Activated naive CD8-positive, alpha-beta T cell (primary cell): ENCODE data around the gene CDH3.
A peak's percentile ranks its signal among the peaks of the same experiment; 100 is the strongest.

Experiments
- H3K27ac Mint-ChIP-seq: one replicate; pipeline ENCODE4 v1.8.0; 2021; ENCODE audit warnings: mixed read lengths
- H3K27me3 Mint-ChIP-seq: one replicate; pipeline ENCODE4 v1.8.0; 2021; ENCODE audit warnings: mixed read lengths
- H3K36me3 Mint-ChIP-seq: one replicate; pipeline ENCODE4 v1.8.0; 2021; ENCODE audit warnings: mixed read lengths
- H3K4me1 Mint-ChIP-seq: one replicate; pipeline ENCODE4 v1.8.0; 2021; ENCODE audit warnings: low read depth, mixed read lengths
- H3K4me3 Mint-ChIP-seq: one replicate; pipeline ENCODE4 v1.8.0; 2021; ENCODE audit warnings: mild to moderate bottlenecking, mixed read lengths
- H3K9me3 Mint-ChIP-seq: one replicate; pipeline ENCODE4 v1.8.0; 2021; ENCODE audit warnings: low read depth, mixed read lengths

CDH3 gene

DNA sequence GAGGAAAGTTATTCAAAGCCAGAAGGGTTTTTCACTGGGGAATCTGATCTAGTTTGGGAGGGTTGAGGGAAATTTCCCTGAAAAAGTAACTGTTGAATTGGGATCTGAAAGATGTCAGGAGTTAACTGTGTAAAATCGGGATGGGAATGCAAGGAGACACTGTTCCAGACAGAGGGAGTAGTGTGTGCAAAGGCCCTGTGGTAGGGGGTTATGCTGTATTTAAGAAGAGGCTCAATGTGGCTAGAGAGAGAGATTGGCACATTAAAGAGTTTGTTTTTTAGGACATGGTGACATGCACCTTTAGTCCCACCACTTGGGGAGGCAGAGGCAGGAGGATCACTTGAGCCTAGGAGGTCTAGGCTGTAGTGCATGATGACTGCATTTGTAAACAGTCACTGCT, 16.9 kb downstream of the CDH3 start:
- peaks cover 4% of the 10 kb centered on the region for H3K27me3 Mint-ChIP-seq
- no peaks in the 10 kb centered on the region for H3K9me3 Mint-ChIP-seq
- no peak overlapping the region for H3K4me3 Mint-ChIP-seq
- no peak overlapping the region for H3K27ac Mint-ChIP-seq
- H3K36me3 Mint-ChIP-seq: no peaks in the 10 kb centered on the region
- H3K4me1 Mint-ChIP-seq: no peaks in the 10 kb centered on the region

DNA sequence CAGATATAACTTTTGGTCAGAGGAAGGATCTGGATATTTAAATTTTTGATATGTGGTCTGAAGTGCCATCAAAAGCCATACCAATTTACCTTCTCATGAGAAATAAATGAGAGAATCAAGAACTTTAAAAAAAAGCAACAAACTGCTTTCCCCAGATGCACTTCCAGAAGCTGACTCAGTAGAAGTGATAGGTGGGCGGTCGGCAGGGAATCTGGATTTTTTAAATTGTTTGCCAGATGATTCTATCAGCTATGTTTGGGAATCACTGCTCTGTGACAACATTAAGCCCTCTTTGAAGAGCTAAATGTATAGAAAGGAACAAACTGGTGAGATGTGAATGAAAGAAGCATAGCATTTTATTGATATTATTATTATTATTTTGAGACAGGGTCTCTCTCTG, 19.2 kb downstream of the CDH3 start:
- Mint-ChIP-seq H3K27ac (no peak overlapping the region), H3K4me1 (peaks cover 4% of the 10 kb centered on the region), H3K36me3 (no peaks in the 10 kb centered on the region), H3K27me3 (peaks cover 4% of the 10 kb centered on the region), H3K9me3 (no peaks in the 10 kb centered on the region), H3K4me3 (no peak overlapping the region)

DNA sequence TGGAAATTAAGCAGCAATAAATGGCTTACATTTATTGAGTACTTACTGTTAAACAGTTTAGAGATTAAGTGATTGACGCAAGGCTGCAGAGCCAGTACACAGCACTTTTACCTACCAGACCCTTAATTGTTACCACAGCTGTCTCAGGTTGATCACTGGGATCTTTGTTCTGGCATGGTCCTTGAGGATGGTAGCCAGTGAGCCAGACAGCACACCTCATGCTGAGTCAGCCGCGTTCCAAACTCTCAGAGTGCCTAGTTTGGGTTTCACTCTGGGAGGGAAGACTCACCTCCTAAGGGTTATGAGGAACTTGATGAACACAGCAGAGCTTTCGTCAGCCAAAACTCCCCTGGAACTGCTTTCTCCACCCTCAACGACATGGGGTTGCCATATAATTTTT, 20.4 kb downstream of the CDH3 start:
- Mint-ChIP-seq H3K4me1 (peaks cover 4% of the 10 kb centered on the region), H3K27ac (no peak overlapping the region), H3K4me3 (no peak overlapping the region), H3K9me3 (no peaks in the 10 kb centered on the region), H3K36me3 (no peaks in the 10 kb centered on the region), H3K27me3 (peaks cover 4% of the 10 kb centered on the region)

DNA sequence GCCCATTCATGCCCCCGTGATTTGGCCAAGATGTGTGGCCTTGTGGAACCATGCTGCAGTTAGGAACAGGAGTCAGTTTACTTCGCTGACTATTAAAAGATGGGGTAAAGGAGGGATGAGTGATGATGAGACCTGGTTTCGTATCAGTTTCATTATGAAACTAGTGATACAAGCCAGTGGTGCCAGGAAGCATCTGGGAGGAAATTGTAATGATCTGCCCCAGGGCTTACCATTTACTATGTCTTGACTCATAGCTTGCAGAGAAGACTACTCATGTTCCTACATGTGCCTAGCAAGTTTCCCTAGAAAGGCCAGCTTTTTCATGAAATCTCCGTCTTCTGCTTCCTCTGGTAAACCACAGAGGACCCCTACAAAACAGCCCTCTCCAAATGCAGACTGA, 23.2 kb downstream of the CDH3 start:
- peak overlapping the region; percentile 28 for H3K27ac Mint-ChIP-seq
- H3K36me3 Mint-ChIP-seq: no peaks in the 10 kb centered on the region
- no peak overlapping the region for H3K4me3 Mint-ChIP-seq
- peaks cover 1% of the 10 kb centered on the region for H3K27me3 Mint-ChIP-seq
- H3K4me1 Mint-ChIP-seq: peaks cover 4% of the 10 kb centered on the region
- H3K9me3 Mint-ChIP-seq: no peaks in the 10 kb centered on the region

DNA sequence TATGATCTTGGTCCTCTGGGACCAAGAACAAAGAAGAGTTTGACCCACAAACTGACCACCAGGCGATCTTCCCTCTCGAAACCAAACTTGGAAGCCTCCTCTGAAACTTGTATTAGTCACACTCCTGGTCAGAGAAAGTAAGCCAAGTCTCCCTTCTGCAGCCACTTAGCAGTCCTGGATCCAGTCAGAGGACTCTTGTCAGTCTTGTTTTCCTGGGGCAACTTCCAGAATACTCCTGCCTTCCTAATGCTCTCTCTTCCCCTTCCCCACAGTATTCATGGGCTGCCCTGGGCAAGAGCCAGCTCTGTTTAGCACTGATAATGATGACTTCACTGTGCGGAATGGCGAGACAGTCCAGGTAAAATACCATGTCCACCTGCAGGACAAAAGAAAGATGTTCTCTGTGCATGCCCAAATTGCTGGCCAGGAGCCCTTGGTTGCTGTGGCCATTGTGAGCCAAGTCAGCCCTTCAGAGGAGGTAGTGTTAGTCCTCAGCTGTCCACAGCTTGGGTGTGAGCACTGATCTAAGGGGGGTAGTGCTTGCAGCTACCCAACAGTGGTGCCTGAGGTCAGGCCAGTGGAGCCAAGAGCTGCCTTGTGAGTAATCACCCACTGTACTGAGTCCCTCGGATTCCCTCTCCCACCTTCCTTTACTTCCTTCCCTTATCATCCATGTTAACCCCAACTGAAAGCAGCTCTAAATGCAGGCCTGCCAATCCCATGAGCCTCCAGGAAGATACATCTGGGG, 31.2 kb downstream of the CDH3 start:
- no peaks in the 10 kb centered on the region for H3K4me1 Mint-ChIP-seq
- H3K9me3 Mint-ChIP-seq: no peaks in the 10 kb centered on the region
- H3K4me3 Mint-ChIP-seq: no peak overlapping the region

DNA sequence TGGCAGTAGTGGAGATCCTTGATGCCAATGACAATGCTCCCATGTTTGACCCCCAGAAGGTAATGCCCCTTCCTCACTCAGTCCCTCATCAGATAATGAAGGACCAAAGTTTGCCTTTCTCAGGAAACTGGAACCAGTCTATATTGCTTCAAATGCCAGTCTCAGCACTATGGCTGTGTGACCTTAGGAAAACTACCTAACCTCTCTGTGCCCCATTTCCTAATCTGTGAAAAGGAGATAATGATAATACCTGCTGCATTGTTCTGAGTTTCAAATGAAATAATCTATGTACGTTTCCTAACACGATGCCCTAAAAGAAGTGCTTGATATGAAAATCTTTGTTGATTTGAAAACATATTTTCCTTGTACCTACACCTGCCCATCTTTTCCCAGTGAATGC, 35.9 kb downstream of the CDH3 start:
- Mint-ChIP-seq H3K27me3 (no peaks in the 10 kb centered on the region), H3K9me3 (no peaks in the 10 kb centered on the region), H3K27ac (no peak overlapping the region), H3K4me1 (no peaks in the 10 kb centered on the region), H3K36me3 (no peaks in the 10 kb centered on the region), H3K4me3 (no peak overlapping the region)

More for the DNA sequence above, 31.2 kb downstream of the CDH3 start:
- Mint-ChIP-seq H3K27me3 (peaks cover 2% of the 10 kb centered on the region), H3K27ac (no peak overlapping the region), H3K36me3 (no peaks in the 10 kb centered on the region)

DNA sequence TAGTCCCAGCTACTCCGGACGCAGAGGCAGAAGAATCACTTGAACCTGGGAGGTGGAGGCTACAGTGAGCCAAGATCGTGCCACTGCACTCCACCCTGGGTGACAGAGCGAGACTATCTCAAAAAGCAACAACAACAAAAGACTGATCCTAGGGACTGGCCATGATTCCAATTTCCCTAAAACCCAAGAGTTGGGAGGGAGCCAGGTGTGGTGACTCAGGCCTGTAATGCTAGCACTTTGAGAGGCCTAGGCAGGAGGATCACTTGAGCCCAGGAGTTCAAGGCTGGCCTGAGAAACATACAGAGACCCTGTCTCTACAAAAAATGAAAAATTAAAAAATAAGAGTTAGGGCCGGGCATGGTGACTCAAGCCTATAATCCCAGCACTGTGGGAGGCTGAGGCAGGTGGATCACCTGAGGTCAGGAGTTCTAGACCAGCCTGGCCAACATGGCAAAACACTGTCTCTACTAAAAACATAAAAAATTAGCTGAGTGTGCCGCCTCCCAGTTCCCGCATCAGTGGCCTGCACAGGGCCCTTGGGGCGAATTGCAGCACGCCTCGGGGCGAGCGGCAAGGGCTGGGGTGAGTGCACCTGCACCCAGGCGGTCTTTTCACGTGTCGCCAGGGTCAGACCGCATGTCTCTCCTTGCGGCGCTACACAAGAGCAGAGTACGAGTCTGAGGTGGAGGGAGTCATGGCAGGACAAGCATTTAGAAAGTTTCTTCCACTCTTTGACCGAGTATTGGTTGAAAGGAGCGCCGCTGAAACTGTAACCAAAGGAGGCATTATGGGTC, 40.8 kb downstream of the CDH3 start:
- H3K4me3 Mint-ChIP-seq: no peak overlapping the region
- no peaks in the 10 kb centered on the region for H3K9me3 Mint-ChIP-seq
- no peak overlapping the region for H3K27ac Mint-ChIP-seq
- no peaks in the 10 kb centered on the region for H3K36me3 Mint-ChIP-seq
- H3K4me1 Mint-ChIP-seq: no peaks in the 10 kb centered on the region
- H3K27me3 Mint-ChIP-seq: no peaks in the 10 kb centered on the region

DNA sequence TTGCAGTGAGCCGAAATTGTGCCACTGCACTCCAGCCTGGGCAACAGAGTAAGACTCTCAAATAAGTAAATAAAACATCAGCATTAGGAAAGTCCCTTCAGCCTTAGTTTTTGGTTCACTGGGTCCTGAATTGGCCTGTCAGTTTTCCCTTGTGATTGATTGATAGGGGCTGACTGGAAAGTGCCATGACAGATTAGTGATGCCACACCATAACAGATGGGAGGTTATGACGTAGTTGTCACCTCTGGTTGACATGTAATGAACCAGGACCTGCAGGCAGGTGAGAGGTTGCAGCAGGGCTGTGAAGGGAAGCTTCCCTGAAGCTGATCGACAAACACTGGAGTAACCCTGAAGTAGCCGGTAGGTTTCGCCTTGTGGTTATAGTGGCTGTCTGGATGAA, 41.8 kb downstream of the CDH3 start:
- Mint-ChIP-seq H3K9me3 (no peaks in the 10 kb centered on the region), H3K4me3 (no peak overlapping the region), H3K27ac (no peak overlapping the region), H3K4me1 (no peaks in the 10 kb centered on the region), H3K27me3 (no peaks in the 10 kb centered on the region), H3K36me3 (no peaks in the 10 kb centered on the region)

DNA sequence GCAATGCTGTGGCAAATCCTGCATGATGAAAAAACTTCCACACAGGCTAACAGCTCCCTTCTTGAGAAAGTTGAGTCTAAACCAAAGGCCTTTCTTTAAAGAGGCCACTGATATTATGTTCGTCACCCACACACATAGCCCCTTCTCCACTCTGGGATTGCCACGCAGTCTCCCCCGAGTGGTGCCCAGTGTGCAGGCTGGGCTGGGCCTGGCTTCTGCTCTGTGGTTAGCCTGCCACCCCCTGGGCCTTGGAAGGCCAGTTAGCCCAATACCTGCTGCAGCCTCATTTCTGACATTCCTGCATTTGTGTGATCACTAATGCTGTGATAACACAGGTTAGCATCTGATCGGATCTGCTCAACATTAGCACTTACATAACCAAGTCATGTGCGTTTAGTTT, 44.8 kb downstream of the CDH3 start:
- no peaks in the 10 kb centered on the region for H3K27me3 Mint-ChIP-seq
- no peak overlapping the region for H3K27ac Mint-ChIP-seq
- no peaks in the 10 kb centered on the region for H3K36me3 Mint-ChIP-seq

DNA sequence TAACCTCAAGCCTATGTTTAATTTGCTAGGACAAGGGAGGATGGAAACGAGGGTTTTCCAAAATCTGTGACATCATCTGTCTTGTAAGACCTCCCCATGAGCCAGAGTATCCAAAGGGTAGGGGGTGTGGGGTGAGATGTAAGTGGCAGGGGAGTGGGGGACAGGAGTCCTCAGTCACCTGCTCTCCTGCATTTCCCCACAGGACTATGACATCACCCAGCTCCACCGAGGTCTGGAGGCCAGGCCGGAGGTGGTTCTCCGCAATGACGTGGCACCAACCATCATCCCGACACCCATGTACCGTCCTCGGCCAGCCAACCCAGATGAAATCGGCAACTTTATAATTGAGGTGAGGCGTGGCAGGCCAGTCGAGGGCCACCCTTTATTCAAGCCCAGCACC, 50.5 kb downstream of the CDH3 start:
- H3K27ac Mint-ChIP-seq: no peak overlapping the region
- no peak overlapping the region for H3K4me3 Mint-ChIP-seq
- H3K27me3 Mint-ChIP-seq: no peaks in the 10 kb centered on the region
- H3K9me3 Mint-ChIP-seq: no peaks in the 10 kb centered on the region
- H3K4me1 Mint-ChIP-seq: no peaks in the 10 kb centered on the region
- H3K36me3 Mint-ChIP-seq: no peaks in the 10 kb centered on the region

More for the DNA sequence above, 44.8 kb downstream of the CDH3 start:
- Mint-ChIP-seq H3K4me3 (no peak overlapping the region), H3K9me3 (no peaks in the 10 kb centered on the region), H3K4me1 (no peaks in the 10 kb centered on the region)

DNA sequence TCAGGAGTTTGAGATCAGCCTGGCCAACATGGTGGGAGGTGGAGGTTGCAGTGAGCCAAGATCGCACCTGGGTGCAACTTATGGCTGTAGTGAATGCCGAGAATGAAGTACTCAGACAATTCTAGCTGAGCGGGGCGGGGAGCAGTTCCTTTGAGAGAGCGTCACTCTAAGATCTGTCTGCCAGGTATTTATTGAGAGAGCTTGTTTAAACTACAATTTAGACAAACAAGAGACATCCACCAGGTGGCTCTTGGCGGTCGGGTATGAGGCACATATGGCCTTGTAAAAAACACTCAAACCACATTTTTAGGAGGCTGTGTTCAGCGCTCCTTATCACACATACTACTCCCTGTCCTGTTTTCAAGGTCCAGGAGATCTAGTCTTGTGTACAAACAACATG, 51.4 kb downstream of the CDH3 start:
- no peaks in the 10 kb centered on the region for H3K27me3 Mint-ChIP-seq
- no peaks in the 10 kb centered on the region for H3K9me3 Mint-ChIP-seq
- H3K4me1 Mint-ChIP-seq: no peaks in the 10 kb centered on the region
- H3K36me3 Mint-ChIP-seq: no peaks in the 10 kb centered on the region
- H3K4me3 Mint-ChIP-seq: no peak overlapping the region
- H3K27ac Mint-ChIP-seq: no peak overlapping the region

DNA sequence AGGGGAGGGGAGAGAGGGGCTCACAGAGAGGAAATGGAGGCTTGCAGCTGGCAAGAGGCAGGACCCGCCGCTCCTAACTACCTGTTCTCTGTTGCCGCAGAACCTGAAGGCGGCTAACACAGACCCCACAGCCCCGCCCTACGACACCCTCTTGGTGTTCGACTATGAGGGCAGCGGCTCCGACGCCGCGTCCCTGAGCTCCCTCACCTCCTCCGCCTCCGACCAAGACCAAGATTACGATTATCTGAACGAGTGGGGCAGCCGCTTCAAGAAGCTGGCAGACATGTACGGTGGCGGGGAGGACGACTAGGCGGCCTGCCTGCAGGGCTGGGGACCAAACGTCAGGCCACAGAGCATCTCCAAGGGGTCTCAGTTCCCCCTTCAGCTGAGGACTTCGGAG, 53.0 kb downstream of the CDH3 start:
- no peaks in the 10 kb centered on the region for H3K36me3 Mint-ChIP-seq
- no peak overlapping the region for H3K27ac Mint-ChIP-seq
- no peaks in the 10 kb centered on the region for H3K27me3 Mint-ChIP-seq
- no peaks in the 10 kb centered on the region for H3K9me3 Mint-ChIP-seq
- H3K4me3 Mint-ChIP-seq: no peak overlapping the region
- no peaks in the 10 kb centered on the region for H3K4me1 Mint-ChIP-seq

DNA sequence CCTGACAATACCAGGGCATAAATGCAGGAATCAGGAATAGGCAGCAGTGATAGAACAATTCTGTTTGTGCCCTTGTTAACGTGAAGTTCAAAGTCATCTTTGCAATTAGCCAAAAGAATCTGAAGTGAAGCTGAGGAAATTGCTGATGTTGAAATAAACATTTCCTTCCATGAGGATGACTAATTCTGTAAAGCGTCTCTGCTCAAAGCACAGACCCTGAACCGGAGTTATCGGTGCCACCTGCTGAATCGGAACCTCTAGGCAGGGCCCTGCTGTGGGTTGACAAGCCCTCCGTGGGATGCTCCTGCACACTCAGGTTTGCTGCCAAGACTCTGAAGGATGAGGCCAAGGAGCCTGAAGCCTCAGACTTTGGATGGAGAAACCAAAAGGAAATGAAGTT, 55.0 kb downstream of the CDH3 start:
- Mint-ChIP-seq H3K36me3 (no peaks in the 10 kb centered on the region), H3K27me3 (peaks cover 2% of the 10 kb centered on the region), H3K27ac (no peak overlapping the region), H3K9me3 (no peaks in the 10 kb centered on the region), H3K4me3 (no peak overlapping the region), H3K4me1 (no peaks in the 10 kb centered on the region)

DNA sequence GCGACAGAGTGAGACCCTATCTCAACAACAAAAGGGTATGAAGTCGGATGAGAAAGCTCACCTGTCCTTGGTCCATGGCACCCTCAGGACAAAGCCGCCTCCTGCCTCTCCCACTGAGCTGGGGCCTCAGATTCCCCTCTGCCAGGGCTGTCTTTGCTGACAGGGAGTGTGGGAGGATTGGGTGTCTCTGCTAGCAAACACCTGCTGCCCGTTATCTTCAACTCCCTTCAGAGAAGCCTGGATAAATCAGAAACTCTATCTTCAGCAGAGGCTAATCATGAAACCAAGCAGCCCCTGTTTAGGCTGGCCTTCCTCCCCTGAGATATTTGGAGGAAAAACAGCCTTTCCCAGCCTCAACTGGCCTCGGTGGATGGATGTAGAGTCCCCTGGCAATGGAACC, 55.7 kb downstream of the CDH3 start:
- Mint-ChIP-seq H3K4me1 (no peaks in the 10 kb centered on the region), H3K27ac (no peak overlapping the region)

DNA sequence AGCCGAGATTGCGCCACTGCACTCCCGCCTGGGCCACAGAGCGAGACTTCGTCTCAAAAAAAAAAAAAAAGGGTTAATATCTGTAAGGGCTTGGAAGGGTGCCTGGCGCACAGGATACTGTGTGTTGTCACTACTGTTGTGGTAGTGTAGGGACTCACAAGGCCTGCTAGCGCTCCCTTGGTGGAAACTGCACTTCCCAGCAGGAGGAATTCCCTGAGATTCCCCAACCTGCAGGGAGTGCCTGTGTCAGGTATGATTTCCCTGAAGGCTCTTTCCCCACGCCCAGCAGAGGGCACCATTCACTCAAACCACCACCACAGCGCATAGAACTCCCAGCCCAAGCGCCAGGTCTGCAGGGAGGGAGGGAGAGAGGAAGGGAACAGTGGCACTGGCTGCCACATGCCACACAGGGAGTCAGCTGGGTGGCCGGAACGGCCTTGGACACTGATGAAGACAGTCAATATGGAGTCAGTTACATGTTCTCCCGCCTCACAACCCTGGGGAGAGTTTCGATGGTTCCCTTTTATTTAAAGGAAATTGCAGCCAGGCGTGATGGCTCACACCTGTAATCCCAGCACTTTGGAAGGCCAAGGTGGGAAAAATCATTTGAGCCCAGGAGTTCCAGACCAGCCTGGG, 59.2 kb downstream of the CDH3 start:
- H3K27ac Mint-ChIP-seq: no peak overlapping the region
- H3K27me3 Mint-ChIP-seq: peaks cover 2% of the 10 kb centered on the region
- H3K9me3 Mint-ChIP-seq: no peaks in the 10 kb centered on the region
- H3K4me1 Mint-ChIP-seq: no peaks in the 10 kb centered on the region
- no peaks in the 10 kb centered on the region for H3K36me3 Mint-ChIP-seq
- H3K4me3 Mint-ChIP-seq: no peak overlapping the region

More for the DNA sequence above, 55.7 kb downstream of the CDH3 start:
- Mint-ChIP-seq H3K27me3 (peaks cover 2% of the 10 kb centered on the region), H3K9me3 (no peaks in the 10 kb centered on the region), H3K36me3 (no peaks in the 10 kb centered on the region), H3K4me3 (no peak overlapping the region)
